Kidney (tissue), 14 donors: ENCODE measurements around the gene BCOR. TPM values are rescaled to one million over a fixed set of nuclear protein-coding genes. Genes with fewer than 3 reads are reported as not detected.

ENCODE experiments used
- DNase-seq, 5 donors: peaks; one replicate each; pipeline ENCODE4 v3.0.0-alpha.2; 2013 to 2020
- FAIRE-seq: peaks from 2 replicates; lab custom pipeline; 2012; peaks lifted over from hg19 to GRCh38; lab: Jason Lieb, UNC
- H3K27ac ChIP-seq, 2 donors: one replicate each; pipeline ENCODE4 v1.7.0; 2013; ENCODE audit warnings: low read depth in 2 of 2, low read length in 2 of 2, inconsistent platforms in 1 of 2
- H3K27me3 ChIP-seq: one replicate; pipeline ENCODE4 v1.7.1; 2013; ENCODE audit warnings: low read length, inconsistent platforms; ENCODE audit not compliant: control insufficient read depth, insufficient read depth
- H3K36me3 ChIP-seq, 3 donors: one replicate each; pipeline versions ENCODE4 v1.7.0 to v1.7.1; 2013; ENCODE audit warnings: low read length in 3 of 3, control low read depth in 1 of 3, inconsistent platforms in 1 of 3; ENCODE audit not compliant: insufficient read depth in 3 of 3, control insufficient read depth in 2 of 3
- H3K4me1 ChIP-seq, 3 donors: one replicate each; pipeline versions ENCODE4 v1.7.0 to v1.7.1; 2013; ENCODE audit warnings: low read length in 3 of 3, inconsistent platforms in 1 of 3, low read depth in 1 of 3; ENCODE audit not compliant: control insufficient read depth in 2 of 3, insufficient read depth in 2 of 3
- H3K4me3 ChIP-seq, 3 donors: one replicate each; pipeline versions ENCODE4 v1.7.0 to v1.8.1; 2013; ENCODE audit warnings: low read length in 3 of 3, control low read depth in 1 of 3, inconsistent platforms in 1 of 3
- H3K9ac ChIP-seq, 3 donors: one replicate each; pipeline versions ENCODE4 v1.7.0 to v1.7.1; 2013; ENCODE audit warnings: low read length in 3 of 3, control low read depth in 1 of 3, inconsistent platforms in 1 of 3
- H3K9me3 ChIP-seq, 3 donors: one replicate each; pipeline versions ENCODE4 v1.7.0 to v1.7.1; 2013; ENCODE audit warnings: low read length in 3 of 3, control low read depth in 1 of 3, inconsistent platforms in 1 of 3; ENCODE audit not compliant: control insufficient read depth in 2 of 3, insufficient read depth in 1 of 3
- intact Hi-C: fragments of 100-400 bp; cut with DNase I; formaldehyde crosslinking; loops from one replicate; pipeline ENCODE4 v1.11.1; 2022
- polyA plus RNA-seq: library from polyadenylated mRNA; stranded (reverse); fragments of 350-450 nt; fragmentation: Illumina TruSeq; extraction: RNeasy Lipid Tissue Mini Kit (QIAGEN cat#74804); gene quantifications from one replicate; pipeline ENCODE4 v1.2.3, GENCODE V29; 2014; ENCODE audit warnings: low read depth, low replicate concordance; ENCODE audit not compliant: insufficient read depth
- total RNA-seq: library from RNA; stranded (reverse); fragmentation: NEBNext Ultra II Directional; extraction: Animal tissue kit (Norgen Biotek cat#: 25700); gene quantifications from one replicate; pipeline ENCODE4 v1.2.1, GENCODE V29; 2021
- TF ChIP-seq, protein P1 (sequence below): IDR thresholded peaks from 3 replicates; pipeline ENCODE4 v1.5.1; 2012; ENCODE audit warnings: mild to moderate bottlenecking, moderate library complexity, borderline replicate concordance; ENCODE audit not compliant: insufficient read depth; ENCODE audit errors: extremely low read depth
- donor health status: control.
- donor health status: control.
- donor health status: control.
- donor health status: control.
- donor health status: control.
- donor health status: DM: yes; HTN: yes; CAD: no.
- donor health status: Normal renal cell carcinoma (clear cell type).

BCOR gene
- total and polyA plus RNA-seq, 2 donors from 2014 or later = 7.7 to 33.9 TPM

DNA sequence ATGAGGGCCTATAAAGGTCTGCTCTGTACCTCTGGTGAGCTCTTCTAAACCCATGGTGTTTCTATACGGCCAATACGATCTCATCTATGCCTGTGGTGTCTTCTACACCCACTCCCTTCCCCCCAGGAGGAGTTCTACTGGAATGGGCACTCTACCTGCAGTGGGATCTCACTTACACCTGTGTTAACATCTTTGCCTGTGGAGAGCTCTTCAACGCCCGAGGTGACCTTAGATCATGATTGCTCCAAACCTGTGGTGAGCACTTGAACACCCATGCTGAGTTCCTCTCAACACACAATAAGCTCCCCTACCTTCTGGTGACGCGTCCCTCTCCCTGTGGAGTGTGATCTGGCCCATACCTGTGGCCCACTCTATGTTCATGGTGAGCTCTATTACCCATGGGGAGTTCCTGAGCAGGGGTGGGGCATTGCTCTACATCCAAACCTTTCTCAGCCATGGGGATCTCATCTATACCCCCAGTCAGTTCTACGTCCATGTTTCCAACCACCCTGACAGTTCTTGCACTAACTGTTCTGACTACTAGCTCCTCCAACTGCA is 48.6 kb downstream of the BCOR start:
- Histone ChIP-seq H3K27me3 (no peaks in the 10 kb centered on the region), H3K9ac (no peak overlapping the region), H3K4me1 (no peaks in the 10 kb centered on the region), H3K4me3 (no peak overlapping the region), H3K9me3 (peaks cover 3 to 14% (median 3%) of the 10 kb centered on the region in 3 donors), H3K36me3 (peaks cover 29 to 49% (median 33%) of the 10 kb centered on the region in 3 donors), H3K27ac (no peak overlapping the region)
- TF ChIP-seq, protein P1, sequence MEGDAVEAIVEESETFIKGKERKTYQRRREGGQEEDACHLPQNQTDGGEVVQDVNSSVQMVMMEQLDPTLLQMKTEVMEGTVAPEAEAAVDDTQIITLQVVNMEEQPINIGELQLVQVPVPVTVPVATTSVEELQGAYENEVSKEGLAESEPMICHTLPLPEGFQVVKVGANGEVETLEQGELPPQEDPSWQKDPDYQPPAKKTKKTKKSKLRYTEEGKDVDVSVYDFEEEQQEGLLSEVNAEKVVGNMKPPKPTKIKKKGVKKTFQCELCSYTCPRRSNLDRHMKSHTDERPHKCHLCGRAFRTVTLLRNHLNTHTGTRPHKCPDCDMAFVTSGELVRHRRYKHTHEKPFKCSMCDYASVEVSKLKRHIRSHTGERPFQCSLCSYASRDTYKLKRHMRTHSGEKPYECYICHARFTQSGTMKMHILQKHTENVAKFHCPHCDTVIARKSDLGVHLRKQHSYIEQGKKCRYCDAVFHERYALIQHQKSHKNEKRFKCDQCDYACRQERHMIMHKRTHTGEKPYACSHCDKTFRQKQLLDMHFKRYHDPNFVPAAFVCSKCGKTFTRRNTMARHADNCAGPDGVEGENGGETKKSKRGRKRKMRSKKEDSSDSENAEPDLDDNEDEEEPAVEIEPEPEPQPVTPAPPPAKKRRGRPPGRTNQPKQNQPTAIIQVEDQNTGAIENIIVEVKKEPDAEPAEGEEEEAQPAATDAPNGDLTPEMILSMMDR = no peak
- DNase-seq (no peak), FAIRE-seq (no peak)
- intact Hi-C loops = no loop called here

GRCh38 chrX:40047485-40047884 is 50.3 kb downstream of the BCOR start:
- Histone ChIP-seq H3K27me3 (no peaks in the 10 kb centered on the region), H3K9me3 (peaks cover 3 to 14% (median 3%) of the 10 kb centered on the region in 3 donors), H3K4me3 (no peak overlapping the region), H3K36me3 (peaks cover 19 to 34% (median 19%) of the 10 kb centered on the region in 3 donors), H3K4me1 (no peaks in the 10 kb centered on the region), H3K27ac (no peak overlapping the region), H3K9ac (no peak overlapping the region)
- DNase-seq (no peak), FAIRE-seq (no peak)
- TF ChIP-seq, protein P1 = no peak
- intact Hi-C loops = no loop called here

GRCh38 chrX:40043895-40044294 is 53.9 kb downstream of the BCOR start:
- TF ChIP-seq, protein P1 = no peak
- H3K4me3 ChIP-seq = no peak overlapping the region
- H3K27me3 ChIP-seq = no peaks in the 10 kb centered on the region
- H3K4me1 ChIP-seq = no peaks in the 10 kb centered on the region
- DNase-seq (no peak), FAIRE-seq (no peak)
- H3K36me3 ChIP-seq = peaks cover 2 to 4% (median 4%) of the 10 kb centered on the region in 3 donors
- H3K9ac ChIP-seq = no peak overlapping the region
- intact Hi-C loops = no loop called here
- H3K9me3 ChIP-seq = peaks cover 0 to 4% (median 1%) of the 10 kb centered on the region in 3 donors
- H3K27ac ChIP-seq = no peak overlapping the region

GRCh38 chrX:40041915-40042314 is 55.8 kb downstream of the BCOR start:
- TF ChIP-seq, protein P1 = no peak
- FAIRE-seq (no peak), DNase-seq (no peak)

More at GRCh38 chrX:40041915-40042314, 55.8 kb downstream of the BCOR start:
- Histone ChIP-seq H3K36me3 (no peaks in the 10 kb centered on the region), H3K4me3 (no peak overlapping the region), H3K27me3 (no peaks in the 10 kb centered on the region), H3K4me1 (no peaks in the 10 kb centered on the region), H3K9ac (no peak overlapping the region), H3K27ac (no peak overlapping the region), H3K9me3 (no peaks in the 10 kb centered on the region)
- intact Hi-C loops = no loop called here
